ENCODE results near the gene OR7C2.

OR7C2 gene

GRCh38 chr19:14959263-14959662, 18.0 kb downstream of the OR7C2 start:
- peaks cover 3% of the 10 kb centered on the region; the same call in 1 of the 2 replicates for H3K9me3 ChIP-seq
- H3K27me3 ChIP-seq (ENCODE audit: low read depth): no peaks in the 10 kb centered on the region
- H3K4me1 ChIP-seq: no peaks in the 10 kb centered on the region
- H3K4me3 ChIP-seq: no peak overlapping the region
- in situ Hi-C loops (cut with MboI; ENCODE audit: low sequenced_read_pairs): no loop called here
- no peak for DNase-seq (ENCODE audit: low spot score in 2 of 2)
- peaks cover 6% of the 10 kb centered on the region; the same call in 1 of the 2 replicates for H3K36me3 ChIP-seq (replicated peaks)

GRCh38 chr19:14961956-14962685, 20.8 kb downstream of the OR7C2 start:
- DNase-seq (ENCODE audit: low spot score in 2 of 2): no peak
- H3K9me3 ChIP-seq: peaks cover 3% of the 10 kb centered on the region; the same call in 1 of the 2 replicates
- H3K4me3 ChIP-seq: no peak overlapping the region
- no peaks in the 10 kb centered on the region for H3K27me3 ChIP-seq (ENCODE audit: low read depth)
- in situ Hi-C loops (cut with MboI; ENCODE audit: low sequenced_read_pairs): no loop called here
- H3K4me1 ChIP-seq: no peaks in the 10 kb centered on the region
- peaks cover 6% of the 10 kb centered on the region; the same call in 1 of the 2 replicates for H3K36me3 ChIP-seq (replicated peaks)

GRCh38 chr19:14968247-14968646, 27.0 kb downstream of the OR7C2 start:
- H3K4me3 ChIP-seq: no peak overlapping the region
- in situ Hi-C loops (cut with MboI; ENCODE audit: low sequenced_read_pairs): no loop called here
- H3K4me1 ChIP-seq: no peaks in the 10 kb centered on the region

GRCh38 chr19:14971474-14971873, 30.2 kb downstream of the OR7C2 start:
- Histone ChIP-seq H3K9me3 (no peaks in the 10 kb centered on the region), H3K27me3 (ENCODE audit: low read depth) (no peaks in the 10 kb centered on the region), H3K4me3 (no peak overlapping the region), H3K36me3 (replicated peaks) (peaks cover 4% of the 10 kb centered on the region; the same call in 1 of the 2 replicates), H3K4me1 (no peaks in the 10 kb centered on the region)
- in situ Hi-C loops (cut with MboI; ENCODE audit: low sequenced_read_pairs): no loop called here
- no peak for DNase-seq (ENCODE audit: low spot score in 2 of 2)

More at GRCh38 chr19:14968247-14968646, 27.0 kb downstream of the OR7C2 start:
- DNase-seq (ENCODE audit: low spot score in 2 of 2): no peak
- H3K27me3 ChIP-seq (ENCODE audit: low read depth): no peaks in the 10 kb centered on the region
- H3K9me3 ChIP-seq: no peaks in the 10 kb centered on the region
- peaks cover 4% of the 10 kb centered on the region; the same call in 1 of the 2 replicates for H3K36me3 ChIP-seq (replicated peaks)

- DNase-seq (ENCODE audit: low spot score in 2 of 2): no peak
- no peaks in the 10 kb centered on the region for H3K27me3 ChIP-seq (ENCODE audit: low read depth)
- in situ Hi-C loops (cut with MboI; ENCODE audit: low sequenced_read_pairs): no loop called here
- H3K36me3 ChIP-seq (replicated peaks): peaks cover 4% of the 10 kb centered on the region; the same call in 1 of the 2 replicates
- H3K4me3 ChIP-seq: no peak overlapping the region
- no peaks in the 10 kb centered on the region for H3K9me3 ChIP-seq
- peaks cover 4% of the 10 kb centered on the region; the same call in 1 of the 2 replicates for H3K4me1 ChIP-seq
Observed at GRCh38 chr19:14972676-14973075, 31.4 kb downstream of the OR7C2 start.

GRCh38 chr19:14974488-14974887, 33.2 kb downstream of the OR7C2 start:
- in situ Hi-C loops (cut with MboI; ENCODE audit: low sequenced_read_pairs): no loop called here
- H3K4me3 ChIP-seq: no peak overlapping the region
- no peaks in the 10 kb centered on the region for H3K9me3 ChIP-seq
- no peak for DNase-seq (ENCODE audit: low spot score in 2 of 2)
- peaks cover 4% of the 10 kb centered on the region; the same call in 1 of the 2 replicates for H3K4me1 ChIP-seq
- H3K36me3 ChIP-seq (replicated peaks): peaks cover 4% of the 10 kb centered on the region; the same call in 1 of the 2 replicates
- H3K27me3 ChIP-seq (ENCODE audit: low read depth): no peaks in the 10 kb centered on the region

GRCh38 chr19:14977128-14977527, 35.8 kb downstream of the OR7C2 start:
- Histone ChIP-seq H3K36me3 (replicated peaks) (no peaks in the 10 kb centered on the region; the same call in 1 of the 2 replicates), H3K4me1 (peaks cover 4% of the 10 kb centered on the region; the same call in 1 of the 2 replicates), H3K4me3 (no peak overlapping the region), H3K9me3 (no peaks in the 10 kb centered on the region), H3K27me3 (ENCODE audit: low read depth) (no peaks in the 10 kb centered on the region)
- no peak for DNase-seq (ENCODE audit: low spot score in 2 of 2)
- in situ Hi-C loops (cut with MboI; ENCODE audit: low sequenced_read_pairs): no loop called here

- Histone ChIP-seq H3K4me1 (peaks cover 4% of the 10 kb centered on the region; the same call in 1 of the 2 replicates), H3K9me3 (no peaks in the 10 kb centered on the region), H3K36me3 (replicated peaks) (no peaks in the 10 kb centered on the region), H3K27me3 (ENCODE audit: low read depth) (no peaks in the 10 kb centered on the region), H3K4me3 (peak overlapping the region; percentile 41)
- in situ Hi-C loops (cut with MboI; ENCODE audit: low sequenced_read_pairs): no loop called here
- no peak for DNase-seq (ENCODE audit: low spot score in 2 of 2)
Observed at GRCh38 chr19:14978161-14978776, 37.0 kb downstream of the OR7C2 start.

- Histone ChIP-seq H3K4me3 (peak within 1 kb of the TSS; percentile 41), H3K9me3 (no peaks in the 10 kb centered on the region), H3K36me3 (replicated peaks) (no peaks in the 10 kb centered on the region), H3K4me1 (peaks cover 4% of the 10 kb centered on the region; the same call in 1 of the 2 replicates), H3K27me3 (ENCODE audit: low read depth) (no peaks in the 10 kb centered on the region)
- peak; percentile 13 to 70 for DNase-seq (ENCODE audit: low spot score in 2 of 2)
- in situ Hi-C loops (cut with MboI; ENCODE audit: low sequenced_read_pairs): no loop called here
Observed at GRCh38 chr19:14979476-14980255, 38.4 kb downstream of the OR7C2 start, which contains the start of gene SLC1A6. TSS of gene SLC1A6 (minus strand) at chr19:14979864. CDS start at chr19:14972910, 6,954 bp downstream.

GRCh38 chr19:14985133-14985532, 43.8 kb downstream of the OR7C2 start:
- H3K4me3 ChIP-seq: no peak overlapping the region
- H3K9me3 ChIP-seq: no peaks in the 10 kb centered on the region
- no peaks in the 10 kb centered on the region for H3K36me3 ChIP-seq (replicated peaks)
- no peaks in the 10 kb centered on the region for H3K27me3 ChIP-seq (ENCODE audit: low read depth)
- no peak for DNase-seq (ENCODE audit: low spot score in 2 of 2)
- H3K4me1 ChIP-seq: no peaks in the 10 kb centered on the region
- in situ Hi-C loops (cut with MboI; ENCODE audit: low sequenced_read_pairs): no loop called here
